H1 (cell line): Measurements from ENCODE around the gene RND3. TPM values are rescaled to one million over a fixed set of nuclear protein-coding genes. Genes with fewer than 3 reads are reported as not detected.

Experiments used
- JUN ChIP-seq: IDR thresholded peaks from 2 replicates; pipeline ENCODE4 v1.6.1; 2011; ENCODE audit warnings: low read depth, mild to moderate bottlenecking, improper control_type of control experiment, low read length
- POLR2AphosphoS5 ChIP-seq: IDR thresholded peaks from 2 replicates; pipeline ENCODE4 v1.6.1; 2011; ENCODE audit warnings: low read depth, low read length
- SUZ12 ChIP-seq: fragments of 200-600 bp; sonication (generic); IDR thresholded peaks from 2 replicates; pipeline ENCODE4 v1.6.1; 2012; ENCODE audit warnings: mild to moderate bottlenecking, inconsistent platforms, low read length, moderate library complexity, mixed read lengths
- TBP ChIP-seq: IDR thresholded peaks from 2 replicates; pipeline ENCODE4 v1.6.1; 2011; ENCODE audit warnings: low read depth, low read length, improper control_type of control experiment
- YY1 ChIP-seq: IDR thresholded peaks from 2 replicates; pipeline ENCODE4 v1.6.1; 2011; ENCODE audit warnings: low read depth, mild to moderate bottlenecking, low read length
- polyA plus RNA-seq, 7 experiments: library from polyadenylated mRNA; depleted of rRNA in 3 of 7; stranded (reverse) in 5 of 7; unstranded in 2 of 7; fragments of >200 nt in 5 of 7; fragments of 200-250 nt in 2 of 7; gene quantifications; 1 replicate in 5 of 7; 2 replicates in 1 of 7; 4 replicates in 1 of 7; pipeline versions ENCODE4 v1.2.1 to v1.2.3, GENCODE V29; 2011 to 2013; ENCODE audit warnings: missing spikeins in 2 of 7, mixed read lengths in 2 of 7
- total RNA-seq: library from RNA; stranded (reverse); fragmentation: NEBNext Ultra II Directional; extraction: Animal tissue kit (Norgen Biotek cat#: 25700); gene quantifications from 2 replicates; pipeline ENCODE4 v1.2.1, GENCODE V29; 2021

Gene RND3
- total and polyA plus RNA-seq, 2 of the 8 experiments (the other 6 are each of a cell fraction or from before 2014, with no cell fraction given) = 12.2 to 25.6 TPM

- TF ChIP-seq SUZ12 (no peak), TBP (no peak), JUN (no peak), YY1 (no peak), POLR2AphosphoS5 (no peak)
Observed at GRCh38 chr2:150450765-150451164, 36.7 kb downstream of the RND3 start (continued).
